ENCODE data around the gene HECTD4.

Gene HECTD4

GRCh38 chr12:112172556-112173324 is 209.5 kb downstream of the HECTD4 start:
- no peak overlapping the region for H3K27ac Mint-ChIP-seq

GRCh38 chr12:112170971-112171596 is 211.1 kb downstream of the HECTD4 start:
- H3K27ac Mint-ChIP-seq: no peak overlapping the region
- no peaks in the 10 kb centered on the region for H3K9me3 Mint-ChIP-seq
- H3K4me1 Mint-ChIP-seq (ENCODE audit: low read depth): peaks cover 1% of the 10 kb centered on the region
- H3K27me3 Mint-ChIP-seq: no peaks in the 10 kb centered on the region
- no peak overlapping the region for H3K4me3 Mint-ChIP-seq
- H3K36me3 Mint-ChIP-seq (ENCODE audit: low read depth): peaks cover 47% of the 10 kb centered on the region
- DNase-seq: no peak

More at GRCh38 chr12:112172556-112173324, 209.5 kb downstream of the HECTD4 start:
- DNase-seq: no peak
- Mint-ChIP-seq H3K4me1 (ENCODE audit: low read depth) (peaks cover 1% of the 10 kb centered on the region), H3K27me3 (no peaks in the 10 kb centered on the region), H3K36me3 (ENCODE audit: low read depth) (peaks cover 58% of the 10 kb centered on the region), H3K4me3 (no peak overlapping the region), H3K9me3 (no peaks in the 10 kb centered on the region)

- no peaks in the 10 kb centered on the region for H3K27me3 Mint-ChIP-seq
- peaks cover 40% of the 10 kb centered on the region for H3K36me3 Mint-ChIP-seq (ENCODE audit: low read depth)
- peak overlapping the region; percentile 71 for H3K27ac Mint-ChIP-seq
These were observed 211.9 kb downstream of the HECTD4 start for GRCh38 chr12:112170376-112170775.

GRCh38 chr12:112169966-112170365 is 212.3 kb downstream of the HECTD4 start:
- H3K9me3 Mint-ChIP-seq: no peaks in the 10 kb centered on the region
- peaks cover 1% of the 10 kb centered on the region for H3K4me1 Mint-ChIP-seq (ENCODE audit: low read depth)
- no peak for DNase-seq
- H3K4me3 Mint-ChIP-seq: no peak overlapping the region
- peaks cover 36% of the 10 kb centered on the region for H3K36me3 Mint-ChIP-seq (ENCODE audit: low read depth)
- H3K27ac Mint-ChIP-seq: peak overlapping the region; percentile 71
- H3K27me3 Mint-ChIP-seq: no peaks in the 10 kb centered on the region

More at GRCh38 chr12:112170376-112170775, 211.9 kb downstream of the HECTD4 start:
- peaks cover 1% of the 10 kb centered on the region for H3K4me1 Mint-ChIP-seq (ENCODE audit: low read depth)
- H3K9me3 Mint-ChIP-seq: no peaks in the 10 kb centered on the region
- no peak overlapping the region for H3K4me3 Mint-ChIP-seq
- peak; percentile 48 for DNase-seq

- Mint-ChIP-seq H3K9me3 (no peaks in the 10 kb centered on the region), H3K36me3 (ENCODE audit: low read depth) (peaks cover 32% of the 10 kb centered on the region), H3K4me1 (ENCODE audit: low read depth) (peaks cover 1% of the 10 kb centered on the region), H3K4me3 (no peak overlapping the region), H3K27ac (peak overlapping the region; percentile 71), H3K27me3 (no peaks in the 10 kb centered on the region)
- no peak for DNase-seq
These were observed 212.9 kb downstream of the HECTD4 start for GRCh38 chr12:112169161-112169872.

- no peaks in the 10 kb centered on the region for H3K9me3 Mint-ChIP-seq
- H3K36me3 Mint-ChIP-seq (ENCODE audit: low read depth): peaks cover 37% of the 10 kb centered on the region
- no peak for DNase-seq
- peaks cover 1% of the 10 kb centered on the region for H3K4me1 Mint-ChIP-seq (ENCODE audit: low read depth)
- peak overlapping the region; percentile 47 for H3K27ac Mint-ChIP-seq
- no peaks in the 10 kb centered on the region for H3K27me3 Mint-ChIP-seq
- H3K4me3 Mint-ChIP-seq: no peak overlapping the region
These were observed 213.7 kb downstream of the HECTD4 start for GRCh38 chr12:112168561-112168971.

GRCh38 chr12:112167718-112168525 is 214.3 kb downstream of the HECTD4 start:
- Mint-ChIP-seq H3K36me3 (ENCODE audit: low read depth) (peaks cover 41% of the 10 kb centered on the region), H3K4me3 (no peak overlapping the region), H3K27me3 (no peaks in the 10 kb centered on the region), H3K4me1 (ENCODE audit: low read depth) (peaks cover 1% of the 10 kb centered on the region), H3K9me3 (no peaks in the 10 kb centered on the region), H3K27ac (peak overlapping the region; percentile 47)
- no peak for DNase-seq

GRCh38 chr12:112167031-112167461 is 215.2 kb downstream of the HECTD4 start:
- Mint-ChIP-seq H3K9me3 (no peaks in the 10 kb centered on the region), H3K36me3 (ENCODE audit: low read depth) (peaks cover 40% of the 10 kb centered on the region), H3K4me3 (no peak overlapping the region), H3K4me1 (ENCODE audit: low read depth) (peaks cover 1% of the 10 kb centered on the region), H3K27ac (peak overlapping the region; percentile 29), H3K27me3 (no peaks in the 10 kb centered on the region)
- no peak for DNase-seq

GRCh38 chr12:112166051-112167015 is 215.9 kb downstream of the HECTD4 start:
- H3K36me3 Mint-ChIP-seq (ENCODE audit: low read depth): peaks cover 43% of the 10 kb centered on the region
- peak overlapping the region; percentile 29 for H3K27ac Mint-ChIP-seq
- H3K4me1 Mint-ChIP-seq (ENCODE audit: low read depth): peaks cover 1% of the 10 kb centered on the region
- no peak overlapping the region for H3K4me3 Mint-ChIP-seq
- H3K27me3 Mint-ChIP-seq: no peaks in the 10 kb centered on the region
- DNase-seq: no peak
- no peaks in the 10 kb centered on the region for H3K9me3 Mint-ChIP-seq

GRCh38 chr12:112165624-112166023 is 216.6 kb downstream of the HECTD4 start:
- Mint-ChIP-seq H3K27me3 (no peaks in the 10 kb centered on the region), H3K4me3 (no peak overlapping the region), H3K27ac (no peak overlapping the region), H3K36me3 (ENCODE audit: low read depth) (peaks cover 45% of the 10 kb centered on the region), H3K9me3 (no peaks in the 10 kb centered on the region), H3K4me1 (ENCODE audit: low read depth) (no peaks in the 10 kb centered on the region)
- no peak for DNase-seq

- no peaks in the 10 kb centered on the region for H3K27me3 Mint-ChIP-seq
- no peak overlapping the region for H3K27ac Mint-ChIP-seq
- H3K9me3 Mint-ChIP-seq: peaks cover 6% of the 10 kb centered on the region
- H3K4me1 Mint-ChIP-seq (ENCODE audit: low read depth): peaks cover 4% of the 10 kb centered on the region
- H3K36me3 Mint-ChIP-seq (ENCODE audit: low read depth): peaks cover 50% of the 10 kb centered on the region
- H3K4me3 Mint-ChIP-seq: no peak overlapping the region
- DNase-seq: no peak
These were observed 218.1 kb downstream of the HECTD4 start for GRCh38 chr12:112164011-112164660.

GRCh38 chr12:112163471-112163991 is 218.7 kb downstream of the HECTD4 start:
- no peak overlapping the region for H3K27ac Mint-ChIP-seq
- peaks cover 10% of the 10 kb centered on the region for H3K9me3 Mint-ChIP-seq
- H3K4me3 Mint-ChIP-seq: no peak overlapping the region
- DNase-seq: no peak
- peaks cover 53% of the 10 kb centered on the region for H3K36me3 Mint-ChIP-seq (ENCODE audit: low read depth)
- peaks cover 10% of the 10 kb centered on the region for H3K4me1 Mint-ChIP-seq (ENCODE audit: low read depth)
- no peaks in the 10 kb centered on the region for H3K27me3 Mint-ChIP-seq

- H3K4me3 Mint-ChIP-seq: no peak overlapping the region
- no peak overlapping the region for H3K27ac Mint-ChIP-seq
- peaks cover 56% of the 10 kb centered on the region for H3K36me3 Mint-ChIP-seq (ENCODE audit: low read depth)
- H3K4me1 Mint-ChIP-seq (ENCODE audit: low read depth): peaks cover 14% of the 10 kb centered on the region
- no peaks in the 10 kb centered on the region for H3K27me3 Mint-ChIP-seq
- DNase-seq: no peak
- H3K9me3 Mint-ChIP-seq: peaks cover 14% of the 10 kb centered on the region
These were observed 219.2 kb downstream of the HECTD4 start for GRCh38 chr12:112163056-112163455.
